Measurements from ENCODE around the gene INSRR. TPM values are rescaled to one million over a fixed set of nuclear protein-coding genes. Genes with fewer than 3 reads are reported as not detected.

Gene INSRR
- polyA plus RNA-seq, 2 of the 4 experiments (the other 2 are of a cell fraction), result not detected

- ChIA-PET CTCF (interaction anchor here (1.0 to 20.9 kb wide), 11 partner anchors 8 to 197 kb away, joined by 3 to 480 read pairs (median 12); partner anchors contain the start of genes LRRC71, NTRK1 and PEAR1), POLR2A (no interaction called here)
- Histone ChIP-seq H3K27ac (no peak overlapping the region), H3K4me1 (peaks cover 9% of the 10 kb centered on the region; the same call in 2 of the 3 replicates), H3K4me2 (peak overlapping the region; percentile 17; the same call in 1 of the 3 replicates), H3K9me3 (no peaks in the 10 kb centered on the region), H3K4me3 (no peak overlapping the region)
- no peak for FAIRE-seq
- WGBS (ENCODE audit: missing lambda C conversion rate), result 37% methylated on average over 5 of the region's 9 CpGs
- TF ChIP-seq FOSL2 (IDR thresholded peaks at IDR 0.05) (no peak), FOSL2 (CRISPR knock-in tag; IDR thresholded peaks at IDR 0.05) (no peak), CHD4 (IDR thresholded peaks at IDR 0.05; ENCODE audit: borderline replicate concordance) (no peak), ELK1 (IDR thresholded peaks at IDR 0.05; ENCODE audit: low read depth, low read length) (no peak), KDM5A (IDR thresholded peaks at IDR 0.05) (no peak), RARB (CRISPR knock-in tag; IDR thresholded peaks at IDR 0.05) (no peak), PBX3 (IDR thresholded peaks at IDR 0.05) (no peak), JUN (IDR thresholded peaks at IDR 0.05) (no peak), SREBF2 (IDR thresholded peaks at IDR 0.05) (no peak), TP53 (CRISPR knock-in tag; IDR thresholded peaks at IDR 0.05) (no peak), BCL3 (IDR thresholded peaks at IDR 0.05) (no peak), CTCF (IDR thresholded peaks at IDR 0.05) (no peak), MYC (IDR thresholded peaks at IDR 0.05; ENCODE audit: borderline replicate concordance, low read length) (no peak), FOXS1 (CRISPR knock-in tag; IDR thresholded peaks at IDR 0.05) (no peak), POLR2AphosphoS2 (conservative IDR thresholded peaks at IDR 0.05; ENCODE audit: low read length) (no peak), ZFP36 (IDR thresholded peaks at IDR 0.05; ENCODE audit: borderline replicate concordance, partially characterized antibody) (no peak), CHD2 (IDR thresholded peaks at IDR 0.05; ENCODE audit: low read length, partially characterized antibody) (no peak)
- peak in 1 of 2 experiments; percentile 37; a peak in 3 of 6 replicates for ATAC-seq
- DNase-seq (ENCODE audit: low read depth in 1 of 2, low spot score in 1 of 2), result peak in 1 of 2 experiments; percentile 27
These were observed 6.5 kb downstream of the INSRR start for GRCh38 chr1:156852418-156852874.

GRCh38 chr1:156851779-156852417 is 7.0 kb downstream of the INSRR start:
- CTCF ChIA-PET, result interaction anchor here (1.0 to 20.9 kb wide), 11 partner anchors 9 to 175 kb away, joined by 3 to 480 read pairs (median 27); partner anchors contain the start of genes INSRR, LRRC71, NES and NTRK1
- FAIRE-seq (no peak), ATAC-seq (peak in 1 of 2 experiments; percentile 6; a peak in 1 of 6 replicates), DNase-seq (ENCODE audit: low read depth in 1 of 2, low spot score in 1 of 2) (no peak)
- POLR2A ChIA-PET, result no interaction called here
- Histone ChIP-seq H3K4me3 (no peak overlapping the region), H3K27ac (no peak overlapping the region), H3K4me1 (peaks cover 9% of the 10 kb centered on the region; the same call in 2 of the 3 replicates), H3K9me3 (no peaks in the 10 kb centered on the region), H3K4me2 (0 out of 3 replicates have a peak overlapping the region, but pooled peaks have one; percentile 17)
- TF ChIP-seq ZC3H11A (IDR thresholded peaks at IDR 0.05) (no peak), RFX5 (IDR thresholded peaks at IDR 0.05) (no peak), HOXB5 (CRISPR knock-in tag; IDR thresholded peaks at IDR 0.05) (no peak), HOXB13 (CRISPR knock-in tag; IDR thresholded peaks at IDR 0.05; ENCODE audit: low read depth) (no peak), CBX2 (IDR thresholded peaks at IDR 0.05; ENCODE audit: borderline replicate concordance, low read depth) (no peak)
- WGBS (ENCODE audit: missing lambda C conversion rate), result 76% methylated on average over 13 of the region's 17 CpGs

Measured in A549 (cell line).